Stimulated activated CD8-positive, alpha-beta memory T cell treated with anti-CD3 and anti-CD28 coated beads, Interleukin-4, amount 100 ng/mL, for 4 hours (primary cell): ENCODE measurements around the gene MYDGF.
"Not testable (repeated sequence)": the region's sequence is repeated elsewhere in the genome, so short reads cannot be mapped to it uniquely, and the experiment has no call there.

Source experiments
- DNase-seq, 2 donors: peaks; one replicate each; pipeline ENCODE4 v3.0.0-alpha.2; 2020; ENCODE audit warnings: low read depth in 2 of 2, low spot score in 1 of 2

The MYDGF gene

DNA sequence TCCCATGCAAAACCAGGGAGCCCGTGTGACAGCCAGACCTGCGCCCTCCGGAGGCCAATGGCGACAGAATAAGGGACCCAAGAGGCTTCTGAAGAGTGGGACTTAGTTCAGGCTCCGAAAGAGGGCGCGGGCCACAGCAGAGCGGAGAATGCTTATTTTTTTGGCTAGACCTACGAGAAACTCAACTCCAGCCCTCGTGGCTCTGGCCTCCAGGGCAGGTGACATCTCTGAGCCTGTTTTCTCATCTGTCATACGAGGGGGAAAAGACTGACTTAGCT is 30.5 kb upstream of the MYDGF start:
- DNase-seq, result no peak

DNA sequence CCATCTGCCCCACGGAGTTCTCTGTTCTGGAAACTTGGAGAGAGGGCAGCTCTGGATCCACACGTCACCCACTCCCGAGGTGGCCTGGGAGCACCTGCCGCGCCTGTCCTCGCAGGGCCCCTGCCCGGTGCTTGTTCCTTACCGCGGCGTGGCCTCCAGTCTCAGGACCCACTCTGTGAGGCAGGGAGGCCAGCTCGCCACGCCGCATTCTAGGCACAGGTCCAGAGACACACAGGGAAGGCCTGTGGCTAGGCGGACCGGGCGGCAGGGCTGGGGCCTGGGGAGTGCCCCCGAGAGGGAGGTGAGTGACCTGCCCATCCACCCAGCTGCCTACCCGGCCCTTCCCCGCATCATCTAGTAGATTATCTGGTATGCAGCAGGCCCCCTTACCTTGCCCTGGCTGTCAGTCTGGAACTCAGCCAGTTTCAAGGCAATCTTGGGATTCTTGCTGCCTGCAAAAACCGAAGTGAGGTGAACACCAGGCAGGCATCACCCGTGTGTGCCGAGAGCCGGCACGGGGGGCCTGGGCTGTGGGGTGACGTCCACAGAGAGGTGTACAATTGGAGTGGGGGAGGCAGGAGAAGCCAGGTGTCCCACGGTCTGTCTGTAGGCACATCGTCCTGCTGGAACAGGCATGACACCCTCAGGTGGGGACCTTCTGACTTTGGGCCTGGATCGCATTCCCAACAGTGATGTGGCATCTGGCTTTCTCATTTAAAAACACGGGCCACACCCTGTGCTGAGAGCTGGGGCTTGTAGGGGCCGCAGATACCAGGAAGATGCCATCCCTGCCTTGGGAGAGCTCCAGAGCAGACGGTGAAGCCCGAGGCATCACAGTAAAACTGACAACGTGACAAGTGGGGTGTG is 29.9 kb upstream of the MYDGF start:
- no peak for DNase-seq

DNA sequence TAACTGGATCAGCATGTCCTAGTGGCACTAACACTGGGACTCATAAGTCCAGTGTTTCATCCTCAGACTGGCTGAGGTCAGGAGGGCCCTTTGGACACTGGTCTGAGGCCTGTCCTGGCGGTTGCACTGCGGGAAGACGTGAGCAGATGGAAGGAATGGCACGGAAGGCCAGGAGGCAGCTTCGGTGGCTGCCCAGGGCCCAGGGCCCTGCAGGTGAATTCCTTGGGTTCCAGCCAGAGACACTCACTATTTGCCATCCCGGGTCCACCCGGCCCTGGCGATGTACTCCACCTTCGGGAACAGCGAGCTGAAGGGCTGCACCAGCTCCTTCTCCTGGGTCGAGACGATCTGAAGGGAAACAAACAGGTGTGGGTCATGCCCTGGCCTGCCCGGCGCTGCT is 27.2 kb upstream of the MYDGF start:
- no peak for DNase-seq

DNA sequence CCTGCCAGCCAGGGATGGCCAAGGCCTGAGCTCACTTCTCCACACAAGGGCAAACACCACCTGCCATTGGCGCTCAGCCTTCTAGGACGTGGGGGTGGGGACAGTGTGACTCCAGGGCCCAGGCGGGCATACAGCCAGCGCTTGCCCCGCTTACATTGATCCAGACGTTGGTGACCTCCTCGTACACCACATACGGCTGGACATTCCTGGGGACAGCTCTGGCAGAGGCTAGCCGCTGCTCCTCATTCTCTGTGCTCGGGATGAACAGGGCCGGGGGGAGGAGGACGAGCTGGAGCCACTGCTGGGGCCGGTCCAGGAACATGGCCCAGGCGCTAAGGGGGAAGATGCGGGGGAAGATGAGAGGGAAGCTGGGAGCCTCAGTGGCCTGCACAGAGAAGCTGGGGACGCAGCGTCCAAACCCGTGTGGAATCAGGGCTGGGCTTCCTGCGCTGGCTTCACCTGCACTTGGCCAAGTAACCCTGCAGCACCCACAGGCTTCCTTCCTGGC is 25.1 kb upstream of the MYDGF start:
- DNase-seq, result no peak

DNA sequence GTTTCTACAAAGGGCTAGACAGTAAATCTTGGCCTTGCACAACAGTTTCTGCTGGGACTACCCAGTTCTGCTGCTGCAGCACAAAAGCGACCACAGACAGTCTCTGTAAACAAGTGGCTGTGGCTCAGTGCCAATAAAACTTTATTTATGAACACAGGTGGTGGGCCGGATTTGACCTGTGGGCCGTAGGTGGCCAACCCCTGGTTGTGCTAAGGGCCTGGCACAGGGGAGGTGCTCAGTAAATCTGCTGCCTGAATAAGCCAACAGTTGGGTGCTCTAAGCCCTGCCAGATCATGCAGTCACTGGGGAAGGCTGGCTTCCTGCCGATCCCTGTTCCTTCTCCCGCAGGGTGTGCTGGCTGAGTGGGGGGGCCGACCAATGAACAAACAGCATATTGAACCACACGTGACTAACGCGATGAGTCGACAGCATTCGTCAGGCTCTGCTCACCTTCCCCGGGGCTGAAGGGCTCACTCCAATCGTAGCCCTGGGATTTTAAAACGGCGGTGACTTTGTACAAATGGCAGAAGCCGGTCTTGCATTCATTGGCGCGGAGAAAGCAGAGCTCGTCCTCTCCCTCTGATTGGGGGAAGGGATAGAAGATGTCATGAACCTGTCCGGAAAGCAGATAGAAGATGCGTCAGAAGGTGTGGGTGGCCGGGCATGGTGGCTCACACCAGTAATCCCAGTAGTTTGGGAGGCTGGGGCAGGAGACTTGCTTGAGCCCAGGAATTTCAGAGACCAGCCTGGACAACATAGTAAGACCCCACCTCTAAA is 24.3 kb upstream of the MYDGF start:
- DNase-seq, result no peak

DNA sequence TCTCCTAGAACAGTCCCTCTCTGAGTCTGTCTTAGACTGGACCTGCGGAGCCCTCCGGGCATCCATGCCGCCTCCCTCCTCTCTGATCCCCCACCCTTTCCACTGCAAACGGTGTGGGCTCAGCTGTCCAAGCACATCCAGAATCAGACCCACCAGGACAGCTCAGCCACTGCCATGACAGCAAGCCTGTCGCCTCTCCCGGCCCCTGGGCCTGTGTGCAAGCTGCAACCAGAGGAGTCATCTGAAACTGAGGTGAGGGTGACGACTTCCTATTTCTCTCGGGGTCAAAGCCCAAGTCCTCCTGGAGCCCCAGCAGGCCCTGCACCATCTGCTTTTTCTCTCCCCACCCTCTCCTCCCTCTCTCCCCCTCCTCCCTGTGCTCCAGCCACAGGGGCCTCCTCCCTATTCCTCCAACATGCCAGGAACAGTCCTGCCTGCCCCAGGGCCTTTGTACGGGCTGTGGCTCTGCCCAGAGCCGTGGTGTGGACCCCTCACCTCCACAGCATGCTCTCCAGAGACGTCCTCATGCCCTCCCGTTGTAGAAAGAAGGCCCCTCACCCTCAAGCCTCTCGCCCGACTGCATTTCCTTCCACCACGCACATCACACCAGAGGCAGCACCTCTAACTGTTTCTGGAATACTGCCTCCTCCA is 23.5 kb upstream of the MYDGF start:
- no peak for DNase-seq

DNA sequence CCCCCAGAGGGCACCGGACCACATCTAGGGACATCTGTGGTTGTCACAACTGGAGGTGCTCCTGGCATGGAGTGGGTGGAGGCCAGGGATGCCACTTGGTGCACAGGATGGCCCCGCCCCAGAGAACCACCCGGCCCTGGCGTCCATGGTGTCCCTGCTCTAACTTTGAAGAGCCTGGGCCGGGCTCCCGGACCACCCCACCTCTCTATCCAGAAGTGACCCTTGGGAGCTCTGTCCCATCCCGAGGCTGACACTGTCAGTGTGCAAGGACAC is 22.9 kb upstream of the MYDGF start:
- no peak for DNase-seq

DNA sequence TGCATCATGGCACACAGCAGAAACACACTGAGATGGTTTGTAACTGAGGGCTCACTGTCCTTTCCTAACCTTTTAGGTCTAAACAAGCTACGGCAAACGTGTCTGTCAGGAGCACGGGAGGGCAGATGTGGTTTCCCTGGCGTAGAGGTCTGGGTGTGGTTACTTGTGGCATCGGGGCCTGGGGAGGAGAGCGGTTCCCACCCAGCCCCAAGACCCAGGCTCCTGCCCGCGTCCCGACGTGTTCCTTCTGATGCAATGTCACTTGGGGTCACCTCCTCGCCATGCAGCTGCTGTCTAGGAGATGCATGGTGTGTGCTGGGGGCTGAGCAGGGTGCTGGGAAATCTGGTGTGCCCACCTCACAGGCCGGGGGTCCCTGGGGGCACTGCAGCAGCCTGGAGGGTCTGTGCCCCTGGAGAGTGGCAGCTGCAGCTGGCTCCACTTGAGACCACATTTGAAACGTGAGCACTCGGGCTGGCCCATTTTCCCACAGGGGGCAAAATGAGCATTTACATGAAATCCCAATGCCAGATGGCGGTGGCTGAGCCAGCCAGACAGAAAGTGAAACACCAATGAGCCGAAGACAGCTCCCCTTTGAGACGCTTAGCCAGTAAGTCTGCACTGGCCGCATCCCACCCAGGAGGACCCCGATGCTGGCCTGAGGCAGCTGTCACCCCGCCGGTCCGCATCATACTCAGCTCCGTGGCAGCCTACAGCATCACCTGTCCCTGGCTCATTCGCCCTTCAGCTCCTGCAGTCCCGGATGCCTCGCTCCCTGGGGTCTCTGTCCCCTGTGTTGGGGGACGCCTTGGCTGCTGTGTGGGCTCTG is 22.3 kb upstream of the MYDGF start:
- no peak for DNase-seq

DNA sequence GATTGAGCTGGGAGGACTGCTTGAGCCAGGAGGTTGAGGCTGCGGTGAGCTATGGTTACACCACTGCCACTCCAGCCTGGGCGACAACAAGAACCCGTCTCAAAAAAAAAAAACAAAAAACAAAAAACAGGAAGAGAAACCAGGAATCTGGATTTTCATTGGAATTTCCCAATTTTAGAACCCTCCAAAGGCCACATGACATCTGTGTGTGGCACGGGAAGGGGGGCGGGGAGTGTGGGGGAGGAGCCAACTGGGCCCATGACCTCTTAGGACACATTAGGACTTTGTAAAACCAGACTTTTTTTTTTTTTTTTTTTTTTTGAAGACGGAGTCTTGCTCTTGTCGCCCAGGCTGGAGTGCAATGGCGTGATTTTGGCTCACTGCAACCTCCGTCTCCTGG is 21.2 kb upstream of the MYDGF start:
- DNase-seq, result no peak

DNA sequence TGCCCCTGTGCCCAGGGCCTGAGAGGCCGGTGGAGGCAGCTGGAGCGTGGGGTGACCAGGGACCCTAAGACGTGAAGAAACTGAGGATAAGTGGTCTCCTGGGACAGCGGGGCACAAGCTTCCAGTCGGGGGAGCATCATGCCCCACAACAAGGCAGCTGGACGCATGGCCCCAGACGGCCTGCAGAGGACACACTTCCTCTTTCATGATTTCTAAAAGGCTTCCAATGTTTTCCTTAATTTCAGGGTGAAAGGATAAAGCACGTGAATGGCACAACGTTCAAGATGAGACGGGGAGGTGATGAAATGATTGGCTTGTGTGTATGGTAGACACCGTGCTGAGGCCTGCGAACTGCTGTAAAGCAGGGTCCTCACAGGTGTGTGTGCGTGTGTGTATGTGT is 20.2 kb upstream of the MYDGF start:
- no peak for DNase-seq

DNA sequence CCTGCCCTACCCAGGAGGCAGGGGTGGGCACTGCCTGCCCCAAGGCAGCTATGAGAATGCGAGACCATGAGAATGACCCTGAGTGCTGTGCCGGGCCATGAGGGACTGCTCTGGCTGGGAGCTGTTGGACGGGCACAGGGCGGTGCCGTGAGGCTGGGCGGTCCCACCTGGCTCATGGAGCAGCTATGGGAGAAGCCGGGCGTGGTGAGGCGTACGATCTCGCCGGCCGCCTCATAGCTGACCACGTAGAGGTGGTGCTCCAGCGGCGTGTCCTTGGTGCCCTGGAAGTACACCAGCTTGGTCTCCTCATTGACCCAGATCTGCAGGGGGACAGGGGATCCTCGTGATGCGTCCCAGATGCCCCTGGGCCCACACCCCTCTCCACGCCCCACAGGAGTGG is 19.3 kb upstream of the MYDGF start:
- no peak for DNase-seq

DNA sequence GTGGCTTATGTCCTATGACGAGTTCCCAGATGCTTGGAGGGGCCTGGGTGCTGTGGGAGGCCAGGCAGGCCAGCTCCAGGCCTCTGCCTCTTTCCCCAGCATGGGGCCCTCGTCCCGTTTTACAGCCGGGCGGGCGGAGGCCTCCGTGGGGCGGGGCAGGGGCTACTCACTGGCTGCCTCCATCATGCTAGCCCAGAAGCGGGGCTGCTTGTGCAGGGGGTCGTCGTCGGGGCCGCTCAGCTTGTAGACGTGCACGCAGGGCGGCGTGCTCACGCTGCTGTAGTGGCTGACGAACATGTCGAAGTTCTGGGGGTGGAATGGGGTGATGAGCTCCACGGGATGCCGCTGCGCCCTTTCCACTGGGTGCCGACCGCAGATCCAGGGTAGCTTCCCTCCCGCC is 18.4 kb upstream of the MYDGF start:
- DNase-seq, result no peak

DNA sequence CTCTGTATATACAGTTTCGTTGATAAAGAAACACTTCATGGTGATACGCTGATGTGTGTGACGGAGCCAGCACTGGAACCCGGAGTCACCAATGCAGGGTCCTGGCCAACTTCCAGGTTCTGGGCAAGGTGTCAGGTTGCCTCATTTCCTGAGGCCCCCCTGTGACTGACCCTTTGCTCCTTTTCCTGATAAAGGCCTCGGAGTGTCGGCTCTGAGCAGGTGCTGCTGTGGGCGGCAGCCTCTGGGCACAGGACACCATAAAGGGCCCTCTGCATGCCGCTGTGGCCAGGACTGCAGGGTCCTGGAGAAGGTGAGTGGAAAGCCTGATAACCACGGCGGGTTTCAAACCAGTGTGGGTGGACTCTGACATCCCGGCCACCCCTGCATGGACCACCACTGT is 17.3 kb upstream of the MYDGF start:
- no peak for DNase-seq

DNA sequence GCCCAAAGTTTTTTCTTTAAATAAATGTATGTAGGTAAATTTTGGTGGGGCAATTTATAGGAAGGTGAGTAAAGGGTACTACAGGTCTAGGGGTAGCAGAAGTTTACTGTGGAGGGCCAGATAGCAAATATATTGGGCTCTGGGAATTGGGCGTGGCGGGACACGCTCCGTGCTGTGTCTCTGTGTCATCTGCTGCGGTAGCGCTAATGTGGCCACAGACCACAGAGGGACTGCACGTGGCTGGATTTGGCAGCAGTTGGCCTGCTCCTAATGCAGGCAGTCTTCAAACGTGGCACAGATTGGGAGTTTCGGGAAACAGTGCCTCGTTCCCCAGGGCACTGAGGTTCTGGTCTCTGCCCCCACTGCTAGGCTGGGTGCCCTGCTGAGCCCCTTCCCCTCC is 16.6 kb upstream of the MYDGF start:
- no peak for DNase-seq

DNA sequence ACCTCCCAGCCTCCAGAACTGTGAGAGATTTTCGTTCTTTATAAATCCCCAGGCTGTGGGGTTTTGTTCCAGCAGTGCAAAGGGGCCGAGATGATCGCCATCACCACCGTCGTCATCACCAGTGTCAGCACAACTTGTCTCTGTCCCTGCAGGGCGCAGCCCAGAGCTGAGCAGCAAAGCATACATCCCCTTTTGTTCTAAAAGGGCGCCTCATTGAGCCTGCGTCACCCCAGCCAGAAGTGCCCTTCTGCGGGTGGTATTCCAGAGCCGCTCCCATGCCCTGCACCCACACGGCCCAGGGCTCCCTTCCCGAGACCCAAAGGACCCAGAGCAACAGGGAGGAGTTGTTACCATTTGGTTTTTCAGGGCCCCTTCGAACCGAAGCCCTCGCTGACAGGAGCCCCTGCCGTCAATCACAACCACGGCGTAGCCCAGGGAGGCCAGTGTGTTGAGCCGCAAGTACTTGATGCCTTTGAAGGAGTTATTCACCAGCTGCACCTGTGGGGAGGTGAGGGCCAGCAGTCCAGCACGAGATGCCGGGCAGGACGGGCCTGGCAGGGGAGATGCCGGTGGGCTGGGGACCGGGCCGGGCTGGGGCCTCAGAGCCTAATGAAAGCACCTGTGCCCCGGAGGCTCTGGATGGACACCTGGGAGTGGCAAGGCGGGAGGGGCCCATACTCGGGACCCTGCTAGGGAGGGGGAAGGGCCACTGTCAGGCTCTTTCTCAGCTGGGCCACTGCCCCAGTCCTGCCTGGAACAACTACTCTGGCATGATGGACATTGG is 14.4 kb upstream of the MYDGF start:
- no peak for DNase-seq

DNA sequence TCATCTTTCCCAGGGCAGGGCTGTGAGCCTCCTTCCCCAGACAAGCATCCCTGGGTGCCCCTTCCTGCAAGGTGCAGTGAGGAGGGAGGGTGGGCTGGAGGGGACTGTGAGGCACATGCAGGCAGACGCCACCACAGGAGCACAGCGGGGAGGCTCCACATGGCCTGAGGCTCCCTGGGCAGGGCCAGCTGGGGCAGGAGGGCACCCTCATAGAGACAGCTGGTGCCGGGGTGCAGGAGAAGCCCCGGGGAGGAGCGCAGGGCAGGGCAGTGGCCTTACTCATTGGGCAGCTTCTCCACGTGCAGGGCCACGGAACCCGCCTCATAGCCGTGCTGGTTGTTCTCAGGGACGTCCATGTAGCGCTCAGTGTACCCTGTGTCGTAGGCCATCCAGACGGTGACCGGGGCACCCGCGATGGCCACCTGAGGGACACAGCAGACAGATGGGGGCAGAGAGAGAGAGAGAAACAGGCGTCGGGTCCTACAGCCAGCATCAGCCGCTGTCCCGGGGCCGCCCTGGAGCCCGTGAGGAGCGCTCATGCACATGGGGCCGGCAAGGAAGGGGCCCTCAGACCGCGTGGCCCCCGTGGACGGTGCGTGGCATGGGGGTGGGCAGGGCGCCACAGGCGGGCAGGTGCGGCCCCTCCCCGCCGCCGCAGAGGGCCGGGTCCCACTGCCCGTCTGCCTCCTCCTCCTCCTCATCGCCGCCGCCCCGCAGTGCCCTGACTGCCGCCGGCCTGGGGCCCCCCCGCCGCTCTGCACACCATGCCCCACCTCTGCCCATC is 12.5 kb upstream of the MYDGF start:
- no peak for DNase-seq

DNA sequence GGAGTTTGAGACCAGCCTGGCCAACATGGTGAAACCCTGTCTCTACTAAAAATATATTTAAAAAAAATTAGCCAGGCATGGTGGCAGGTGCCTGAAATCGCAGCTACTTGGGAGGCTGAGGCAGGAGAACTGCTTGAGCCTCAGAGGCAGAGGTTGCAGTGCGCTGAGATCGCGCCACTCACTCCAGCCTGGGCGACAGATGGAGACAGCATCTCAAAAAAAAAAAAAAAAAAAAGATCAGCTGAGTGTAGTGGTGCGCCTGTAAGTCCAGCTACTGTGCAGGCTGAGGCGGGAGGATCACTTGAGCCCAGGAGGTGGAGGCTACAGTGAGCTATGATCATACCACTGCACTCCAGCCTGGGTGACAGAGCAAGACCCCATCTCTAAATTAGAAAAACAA is 9.9 kb upstream of the MYDGF start:
- not testable (repeated sequence) for DNase-seq

DNA sequence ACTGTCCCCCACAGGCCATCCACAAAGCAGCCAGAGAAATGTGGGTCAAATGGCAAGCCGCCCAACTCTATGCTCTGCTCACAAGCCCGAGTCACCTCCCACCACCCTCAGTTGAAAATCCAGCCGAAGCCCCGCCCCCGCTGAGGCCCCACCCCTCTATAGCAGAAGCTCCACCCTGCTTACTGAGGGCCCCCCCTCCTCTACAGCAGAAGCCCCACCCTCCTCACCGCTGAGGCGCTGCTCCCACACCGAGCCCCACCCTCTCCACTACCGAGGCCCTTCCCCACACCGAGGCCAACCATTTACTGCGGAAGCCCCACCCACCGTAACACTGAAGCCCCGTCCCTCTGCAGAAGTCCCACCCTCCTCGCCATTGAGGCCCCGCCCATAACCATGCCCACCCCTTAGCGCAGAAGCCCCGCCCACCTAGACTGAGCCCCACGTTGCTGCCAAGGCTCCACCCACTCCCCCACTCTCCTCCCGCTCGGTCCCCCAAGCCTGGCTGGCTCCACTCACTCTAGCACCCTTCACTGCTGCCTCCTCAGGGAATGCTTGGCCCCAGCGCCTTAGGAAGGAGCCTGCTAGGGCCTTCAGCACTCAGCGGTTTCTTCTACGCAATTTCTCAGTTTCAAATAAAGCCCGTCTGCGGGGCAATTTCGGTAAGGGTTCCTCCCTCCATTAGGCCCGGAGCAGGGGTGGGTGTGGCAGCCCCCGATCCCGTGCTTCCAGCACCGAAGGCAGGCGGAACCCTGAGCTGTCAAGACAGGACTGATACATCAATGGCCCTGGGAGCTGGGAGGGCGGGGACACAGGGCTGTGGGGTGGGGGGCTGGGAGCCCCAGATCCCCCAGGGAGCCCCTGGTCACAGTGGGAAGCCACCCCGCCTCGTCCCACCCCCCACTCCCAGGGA is 9.0 kb upstream of the MYDGF start:
- no peak for DNase-seq
